Endodermal cell (in vitro differentiated cells): ENCODE results near the gene KCP. TPM values are rescaled to one million over a fixed set of nuclear protein-coding genes. Genes with fewer than 3 reads are reported as not detected.

Source experiments
- DNase-seq: peaks from one replicate; pipeline ENCODE4 v3.0.0-alpha.2; 2017
- H3K27ac ChIP-seq: 2 replicates; pipeline ENCODE4 v1.5.1; 2013; ENCODE audit warnings: mild to moderate bottlenecking, low read depth, low read length, moderate library complexity
- H3K27me3 ChIP-seq: 2 replicates; pipeline ENCODE4 v1.6.1; 2013; ENCODE audit warnings: mild to moderate bottlenecking, low read length, moderate library complexity; ENCODE audit not compliant: insufficient read depth, control insufficient read depth, poor library complexity, severe bottlenecking
- H3K36me3 ChIP-seq: 2 replicates; pipeline ENCODE4 v1.7.0; 2013; ENCODE audit warnings: mild to moderate bottlenecking, low read length, moderate library complexity; ENCODE audit not compliant: control insufficient read depth, insufficient read depth
- H3K4me1 ChIP-seq: one replicate; pipeline ENCODE4 v1.7.0; 2013; ENCODE audit warnings: low read length; ENCODE audit not compliant: control insufficient read depth, insufficient read depth
- H3K4me3 ChIP-seq: 2 replicates; pipeline ENCODE4 v1.5.1; 2013; ENCODE audit warnings: mild to moderate bottlenecking, low read length, moderate library complexity
- H3K9ac ChIP-seq: 2 replicates; pipeline ENCODE4 v1.6.1; 2013; ENCODE audit warnings: mild to moderate bottlenecking, low read length, moderate library complexity; ENCODE audit not compliant: poor library complexity, severe bottlenecking; ENCODE audit errors: extremely low read depth
- H3K9me3 ChIP-seq: 2 replicates; pipeline ENCODE4 v1.6.1; 2013; ENCODE audit warnings: mild to moderate bottlenecking, low read length, moderate library complexity; ENCODE audit not compliant: control insufficient read depth
- H3K27ac Mint-ChIP-seq: 2 replicates; pipeline ENCODE4 v1.8.0; 2020; ENCODE audit warnings: mixed read lengths
- H3K27me3 Mint-ChIP-seq: 2 replicates; pipeline ENCODE4 v1.8.0; 2021; ENCODE audit warnings: mild to moderate bottlenecking, mixed read lengths; ENCODE audit not compliant: insufficient read depth
- H3K36me3 Mint-ChIP-seq: 2 replicates; pipeline ENCODE4 v1.8.0; 2020; ENCODE audit warnings: low read depth, mixed read lengths
- H3K4me1 Mint-ChIP-seq: 2 replicates; pipeline ENCODE4 v1.8.0; 2020; ENCODE audit warnings: mixed read lengths
- H3K4me3 Mint-ChIP-seq: 2 replicates; pipeline ENCODE4 v1.8.0; 2020; ENCODE audit warnings: mild to moderate bottlenecking, moderate library complexity, mixed read lengths
- H3K9me3 Mint-ChIP-seq: 2 replicates; pipeline ENCODE4 v1.8.0; 2020; ENCODE audit warnings: mild to moderate bottlenecking, mixed read lengths
- WGBS, 2 experiments: methylation state at CpG; one replicate each; pipeline versions ENCODE4 v1.1.5 to v1.1.7; 2013; ENCODE audit warnings: missing lambda C conversion rate in 2 of 2, mixed read lengths in 1 of 2; ENCODE audit not compliant: insufficient coverage in 1 of 2, insufficient read length in 1 of 2; 5-methylcytosine and 5-hydroxymethylcytosine counted together
- total RNA-seq, 2 donors: library from RNA; stranded (reverse); fragmentation: NEBNext Ultra II Directional in 1 of 2; extraction: Animal tissue kit (Norgen Biotek cat#: 25700) in 1 of 2; gene quantifications; 2 replicates in 1 of 2; 3 replicates in 1 of 2; pipeline ENCODE4 v1.2.1, GENCODE V29; 2021
- TF ChIP-seq, protein P1 (sequence below): fragments of 200-600 bp; sonication (generic); conservative IDR thresholded peaks from 2 replicates; pipeline ENCODE4 v1.5.0; 2021; ENCODE audit warnings: antibody characterized with exemption, mild to moderate bottlenecking

The KCP gene
- total RNA-seq, 2 donors from 2014 or later = 21.1 to 33.3 TPM

DNA sequence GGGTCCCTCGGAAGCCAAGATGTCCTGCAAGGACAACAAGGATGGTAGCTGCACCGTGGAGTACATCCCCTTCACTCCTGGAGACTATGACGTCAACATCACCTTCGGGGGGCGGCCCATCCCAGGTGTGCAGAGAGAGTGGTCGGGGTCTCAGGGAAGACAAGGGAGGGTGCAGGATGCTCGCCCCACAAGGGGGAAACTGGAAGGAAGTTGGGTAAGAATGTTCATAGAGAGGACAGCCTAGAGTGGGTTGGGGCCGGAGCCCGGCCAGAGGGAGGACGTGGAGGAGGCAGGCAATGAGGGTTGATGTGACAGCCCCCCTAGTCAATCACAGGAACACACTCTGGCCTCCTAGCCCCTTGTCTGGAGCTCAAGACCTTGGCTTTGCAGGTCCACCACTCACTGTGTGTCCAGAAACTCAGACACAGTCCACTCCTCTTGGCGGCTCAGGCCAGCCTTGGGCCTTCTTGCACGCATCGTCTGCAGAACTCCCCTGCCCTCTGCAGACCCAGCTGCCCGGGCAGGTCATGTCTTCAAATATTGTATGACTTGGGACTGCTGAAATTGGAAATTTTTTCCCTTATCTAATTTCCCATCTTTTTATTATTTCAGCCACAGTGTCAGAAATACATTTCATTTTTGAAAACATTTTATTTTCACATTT is 63.6 kb downstream of the KCP start:
- Histone ChIP-seq H3K27ac (no peak overlapping the region), H3K4me1 (no peaks in the 10 kb centered on the region), H3K36me3 (peaks cover 3% of the 10 kb centered on the region), H3K9me3 (no peaks in the 10 kb centered on the region), H3K4me3 (no peak overlapping the region), H3K9ac (no peak overlapping the region), H3K27me3 (no peaks in the 10 kb centered on the region)
- no peaks in the 10 kb centered on the region for H3K4me1 Mint-ChIP-seq
- no peaks in the 10 kb centered on the region for H3K27me3 Mint-ChIP-seq
- TF ChIP-seq, protein P1, sequence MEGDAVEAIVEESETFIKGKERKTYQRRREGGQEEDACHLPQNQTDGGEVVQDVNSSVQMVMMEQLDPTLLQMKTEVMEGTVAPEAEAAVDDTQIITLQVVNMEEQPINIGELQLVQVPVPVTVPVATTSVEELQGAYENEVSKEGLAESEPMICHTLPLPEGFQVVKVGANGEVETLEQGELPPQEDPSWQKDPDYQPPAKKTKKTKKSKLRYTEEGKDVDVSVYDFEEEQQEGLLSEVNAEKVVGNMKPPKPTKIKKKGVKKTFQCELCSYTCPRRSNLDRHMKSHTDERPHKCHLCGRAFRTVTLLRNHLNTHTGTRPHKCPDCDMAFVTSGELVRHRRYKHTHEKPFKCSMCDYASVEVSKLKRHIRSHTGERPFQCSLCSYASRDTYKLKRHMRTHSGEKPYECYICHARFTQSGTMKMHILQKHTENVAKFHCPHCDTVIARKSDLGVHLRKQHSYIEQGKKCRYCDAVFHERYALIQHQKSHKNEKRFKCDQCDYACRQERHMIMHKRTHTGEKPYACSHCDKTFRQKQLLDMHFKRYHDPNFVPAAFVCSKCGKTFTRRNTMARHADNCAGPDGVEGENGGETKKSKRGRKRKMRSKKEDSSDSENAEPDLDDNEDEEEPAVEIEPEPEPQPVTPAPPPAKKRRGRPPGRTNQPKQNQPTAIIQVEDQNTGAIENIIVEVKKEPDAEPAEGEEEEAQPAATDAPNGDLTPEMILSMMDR = no peak
- H3K4me3 Mint-ChIP-seq = no peak overlapping the region
- peaks cover 1% of the 10 kb centered on the region for H3K36me3 Mint-ChIP-seq
- DNase-seq = no peak
- WGBS, 2 experiments = 91 to 94% methylated on average over 8 to 14 of the region's 14 CpGs
- no peaks in the 10 kb centered on the region for H3K9me3 Mint-ChIP-seq
- H3K27ac Mint-ChIP-seq = no peak overlapping the region

DNA sequence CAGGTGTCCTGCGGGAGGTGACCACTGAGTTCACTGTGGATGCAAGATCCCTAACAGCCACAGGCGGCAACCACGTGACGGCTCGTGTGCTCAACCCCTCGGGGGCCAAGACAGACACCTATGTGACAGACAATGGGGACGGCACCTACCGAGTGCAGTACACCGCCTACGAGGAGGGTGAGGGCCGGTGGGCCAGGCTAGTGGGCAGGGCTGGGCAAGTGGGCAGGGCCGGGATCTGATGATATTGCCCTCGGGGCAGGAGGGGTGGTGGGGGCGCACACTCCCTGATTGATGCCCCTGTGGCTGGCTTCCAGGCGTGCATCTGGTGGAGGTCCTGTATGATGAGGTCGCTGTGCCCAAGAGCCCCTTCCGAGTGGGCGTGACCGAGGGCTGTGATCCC is 64.5 kb downstream of the KCP start:
- Mint-ChIP-seq H3K36me3 (peaks cover 1% of the 10 kb centered on the region), H3K27ac (no peak overlapping the region), H3K9me3 (no peaks in the 10 kb centered on the region), H3K4me3 (no peak overlapping the region), H3K4me1 (no peaks in the 10 kb centered on the region), H3K27me3 (no peaks in the 10 kb centered on the region)
- Histone ChIP-seq H3K4me1 (no peaks in the 10 kb centered on the region), H3K4me3 (no peak overlapping the region), H3K27me3 (no peaks in the 10 kb centered on the region), H3K36me3 (peaks cover 7% of the 10 kb centered on the region), H3K9me3 (no peaks in the 10 kb centered on the region), H3K27ac (no peak overlapping the region), H3K9ac (no peak overlapping the region)
- WGBS, 2 experiments = 92 to 94% methylated on average over 18 to 19 of the region's 19 CpGs
- DNase-seq = no peak
- TF ChIP-seq, protein P1 = no peak

GRCh38 chr7:128845475-128845874 is 65.0 kb downstream of the KCP start:
- no peak overlapping the region for H3K27ac Mint-ChIP-seq
- no peaks in the 10 kb centered on the region for H3K9me3 ChIP-seq
- H3K4me3 ChIP-seq = no peak overlapping the region
- H3K27ac ChIP-seq = no peak overlapping the region
- no peak overlapping the region for H3K4me3 Mint-ChIP-seq
- peaks cover 7% of the 10 kb centered on the region for H3K36me3 ChIP-seq
- H3K4me1 Mint-ChIP-seq = no peaks in the 10 kb centered on the region
- H3K27me3 Mint-ChIP-seq = no peaks in the 10 kb centered on the region
- no peaks in the 10 kb centered on the region for H3K27me3 ChIP-seq
- no peak for DNase-seq
- H3K4me1 ChIP-seq = no peaks in the 10 kb centered on the region
- no peak overlapping the region for H3K9ac ChIP-seq
- TF ChIP-seq, protein P1 = no peak
- H3K36me3 Mint-ChIP-seq = peaks cover 1% of the 10 kb centered on the region
- H3K9me3 Mint-ChIP-seq = no peaks in the 10 kb centered on the region
- 90 to 97% methylated on average over 4 to 5 of the region's 5 CpGs for WGBS, 2 experiments
